H1 (cell line): ENCODE measurements around the gene IRF2BP1. TPM values are rescaled to one million over a fixed set of nuclear protein-coding genes. Genes with fewer than 3 reads are reported as not detected.

Experiments
- CTCF ChIA-PET: fragments of 300-600 bp; sonication (Branson Sonifier 250); formaldehyde crosslinking; loops from one replicate; lab custom pipeline; 2021; ENCODE audit not compliant: partially characterized antibody; lab: Charles Lee
- POLR2A ChIA-PET: fragments of 300-600 bp; sonication (Branson Sonifier 250); formaldehyde crosslinking; loops from one replicate; lab custom pipeline; 2021; ENCODE audit warnings: inconsistent platforms; ENCODE audit not compliant: partially characterized antibody; lab: Charles Lee
- DNase-seq, 2 experiments: peaks; one replicate each; pipeline versions ENCODE4 v3.0.0 to v3.0.0-alpha.2; 2010 to 2022; ENCODE audit warnings: low spot score in 2 of 2, low read depth in 1 of 2, mixed read lengths in 1 of 2
- FAIRE-seq: peaks from 2 replicates; lab custom pipeline; 2011; peaks lifted over from hg19 to GRCh38; lab: Jason Lieb, UNC
- H2AFZ ChIP-seq: 2 replicates; pipeline ENCODE4 v1.8.1; 2012; ENCODE audit warnings: low read length, inconsistent platforms
- H2AK5ac ChIP-seq: 2 replicates; pipeline ENCODE4 v1.6.1; 2013; ENCODE audit warnings: low read depth, low read length
- H2BK120ac ChIP-seq: replicated peaks from 2 replicates; pipeline ENCODE3; 2013; ENCODE audit warnings: low read depth, low read length, inconsistent platforms
- H2BK12ac ChIP-seq: 2 replicates; pipeline ENCODE4 v1.6.1; 2013; ENCODE audit warnings: low read depth, low read length
- H2BK15ac ChIP-seq: 2 replicates; pipeline ENCODE4 v1.6.1; 2013; ENCODE audit warnings: low read length
- H2BK20ac ChIP-seq: 2 replicates; pipeline ENCODE4 v1.6.1; 2013; ENCODE audit warnings: low read length
- H2BK5ac ChIP-seq: 2 replicates; pipeline ENCODE4 v1.6.1; 2013; ENCODE audit warnings: low read depth, low read length
- H3K14ac ChIP-seq: 2 replicates; pipeline ENCODE4 v1.6.1; 2013; ENCODE audit warnings: inconsistent platforms; ENCODE audit not compliant: insufficient read length
- H3K18ac ChIP-seq: 2 replicates; pipeline ENCODE4 v1.6.1; 2013; ENCODE audit warnings: low read length; ENCODE audit errors: extremely low read depth
- H3K23ac ChIP-seq: 2 replicates; pipeline ENCODE4 v1.6.1; 2013; ENCODE audit warnings: inconsistent platforms; ENCODE audit not compliant: insufficient read length
- H3K23me2 ChIP-seq: 2 replicates; pipeline ENCODE4 v1.6.1; 2013; ENCODE audit warnings: low read depth, low read length
- H3K27ac ChIP-seq: 2 replicates; pipeline ENCODE4 v1.6.1; 2011; ENCODE audit warnings: low read depth, low read length, inconsistent platforms
- H3K27me3 ChIP-seq, 4 experiments: replicated peaks in 1 of 4; 1 replicate in 1 of 4; 2 replicates in 3 of 4; pipeline versions ENCODE4 v1.6.1 to v1.8.1; 2011 to 2013; ENCODE audit warnings: low read length in 3 of 4, mild to moderate bottlenecking in 3 of 4, inconsistent platforms in 2 of 4, mixed read lengths in 2 of 4, moderate library complexity in 1 of 4; ENCODE audit not compliant: control insufficient read depth in 3 of 4, insufficient read depth in 3 of 4; ENCODE audit errors: extremely low read depth in 1 of 4
- H3K36me3 ChIP-seq, 4 experiments: 2 replicates each; pipeline versions ENCODE4 v1.6.1 to v1.8.1; 2011 to 2013; ENCODE audit warnings: mild to moderate bottlenecking in 4 of 4, low read length in 3 of 4, moderate library complexity in 2 of 4, control low read depth in 1 of 4, inconsistent platforms in 1 of 4; ENCODE audit not compliant: insufficient read depth in 4 of 4, control insufficient read depth in 2 of 4
- H3K4ac ChIP-seq: replicated peaks from 2 replicates; pipeline ENCODE3; 2013; ENCODE audit warnings: low read length, low read depth, mixed read lengths, inconsistent platforms; ENCODE audit not compliant: insufficient read length
- H3K4me1 ChIP-seq, 4 experiments: replicated peaks in 1 of 4; 1 replicate in 1 of 4; 2 replicates in 3 of 4; pipeline versions ENCODE4 v1.6.1 to v1.8.1; 2011 to 2013; ENCODE audit warnings: low read length in 3 of 4, inconsistent platforms in 2 of 4, mixed read lengths in 1 of 4; ENCODE audit not compliant: insufficient read depth in 4 of 4, control insufficient read depth in 3 of 4
- H3K4me2 ChIP-seq, 2 experiments: 2 replicates each; pipeline versions ENCODE4 v1.6.1 to v1.8.1; 2011 to 2013; ENCODE audit warnings: low read depth in 2 of 2, low read length in 2 of 2, control low read depth in 1 of 2, inconsistent platforms in 1 of 2, mild to moderate bottlenecking in 1 of 2; ENCODE audit not compliant: insufficient read depth in 1 of 2
- H3K4me3 ChIP-seq, 4 experiments: fragments of 200-600, 300-600 bp in 1 of 4; sonication (generic), shearing (Covaris generic), sonication (Bioruptor Twin) in 1 of 4; 2 replicates each; pipeline versions ENCODE4 v1.5.1 to v1.8.1; 2011 to 2016; ENCODE audit warnings: low read length in 4 of 4, low read depth in 3 of 4, control low read depth in 2 of 4, inconsistent platforms in 2 of 4, mild to moderate bottlenecking in 2 of 4, mixed read lengths in 1 of 4, moderate library complexity in 1 of 4; ENCODE audit not compliant: insufficient read depth in 2 of 4; ENCODE audit errors: extremely low read depth in 1 of 4
- H3K56ac ChIP-seq: replicated peaks from 2 replicates; pipeline ENCODE3; 2013; ENCODE audit warnings: low read depth, mild to moderate bottlenecking, mixed read lengths, low read length, inconsistent platforms; ENCODE audit not compliant: insufficient read length
- H3K79me1 ChIP-seq: 2 replicates; pipeline ENCODE4 v1.6.1; 2013; ENCODE audit warnings: low read depth, low read length, control low read depth
- H3K79me2 ChIP-seq, 2 experiments: 2 replicates each; pipeline versions ENCODE4 v1.6.1 to v1.8.1; 2012 to 2013; ENCODE audit warnings: low read length in 2 of 2, mild to moderate bottlenecking in 2 of 2, inconsistent platforms in 1 of 2; ENCODE audit not compliant: insufficient read depth in 2 of 2, control insufficient read depth in 1 of 2
- H3K9ac ChIP-seq, 4 experiments: replicated peaks in 1 of 4; 1 replicate in 1 of 4; 2 replicates in 3 of 4; pipeline versions ENCODE4 v1.6.1 to v1.8.1; 2011 to 2013; ENCODE audit warnings: low read depth in 3 of 4, low read length in 3 of 4, control low read depth in 2 of 4, mild to moderate bottlenecking in 2 of 4, moderate library complexity in 2 of 4, inconsistent platforms in 1 of 4; ENCODE audit errors: extremely low read depth in 1 of 4
- H3K9me3 ChIP-seq, 2 experiments: 2 replicates each; pipeline versions ENCODE4 v1.6.1 to v1.8.1; 2012 to 2013; ENCODE audit warnings: mild to moderate bottlenecking in 2 of 2, moderate library complexity in 2 of 2, control low read depth in 1 of 2, inconsistent platforms in 1 of 2, low read depth in 1 of 2, low read length in 1 of 2, mixed read lengths in 1 of 2; ENCODE audit not compliant: insufficient read depth in 2 of 2
- H4K20me1 ChIP-seq, 2 experiments: replicated peaks in 1 of 2; 2 replicates each; pipeline versions ENCODE3 to v1.8.1; 2011 to 2013; ENCODE audit warnings: inconsistent platforms in 2 of 2, low read length in 2 of 2, mild to moderate bottlenecking in 1 of 2; ENCODE audit not compliant: insufficient read depth in 2 of 2, control insufficient read depth in 1 of 2
- H4K5ac ChIP-seq: 2 replicates; pipeline ENCODE4 v1.6.1; 2013; ENCODE audit warnings: low read length, low read depth, mixed read lengths, inconsistent platforms; ENCODE audit not compliant: insufficient read length
- H4K8ac ChIP-seq: 2 replicates; pipeline ENCODE4 v1.8.0; 2013; ENCODE audit warnings: mild to moderate bottlenecking, moderate library complexity, low read length, inconsistent platforms; ENCODE audit not compliant: insufficient read depth; ENCODE audit errors: extremely low read depth
- H4K91ac ChIP-seq: replicated peaks from 2 replicates; pipeline ENCODE3; 2013; ENCODE audit warnings: low read length, mixed read lengths, inconsistent platforms; ENCODE audit not compliant: insufficient read length
- BCL11A ChIP-seq, 2 experiments: IDR thresholded peaks; one replicate each; pipeline ENCODE4 v1.6.1; 2011; ENCODE audit warnings: low read depth in 2 of 2, low read length in 2 of 2, mild to moderate bottlenecking in 2 of 2
- CEBPB ChIP-seq: IDR thresholded peaks from 2 replicates; pipeline ENCODE4 v1.6.1; 2012; ENCODE audit warnings: low read depth, low read length
- EGR1 ChIP-seq: IDR thresholded peaks from 2 replicates; pipeline ENCODE4 v1.6.1; 2011; ENCODE audit warnings: low read depth, low read length, borderline replicate concordance
- RFX5 ChIP-seq: IDR thresholded peaks from 2 replicates; pipeline ENCODE4 v1.6.1; 2011; ENCODE audit warnings: low read depth, low read length, improper control_type of control experiment, borderline replicate concordance
- SP4 ChIP-seq: IDR thresholded peaks from 2 replicates; pipeline ENCODE4 v1.6.1; 2012; ENCODE audit warnings: low read length, inconsistent platforms
- WGBS, 2 experiments: shearing (Covaris generic) in 1 of 2; methylation state at CpG; one replicate each; pipeline versions ENCODE4 v1.1.6 to v1.1.7; 2013 to 2015; ENCODE audit warnings: low lambda C conversion rate in 2 of 2, mixed read lengths in 2 of 2, inconsistent platforms in 1 of 2, low coverage in 1 of 2, missing lambda C conversion rate in 1 of 2; ENCODE audit not compliant: insufficient replicate concordance in 2 of 2, insufficient coverage in 1 of 2, insufficient read length in 1 of 2; ENCODE audit errors: extremely low coverage in 1 of 2, missing lambda C conversion rate in 1 of 2; 5-methylcytosine and 5-hydroxymethylcytosine counted together
- polyA plus RNA-seq, 7 experiments: library from polyadenylated mRNA; depleted of rRNA in 3 of 7; stranded (reverse) in 5 of 7; unstranded in 2 of 7; fragments of >200 nt in 5 of 7; fragments of 200-250 nt in 2 of 7; gene quantifications; 1 replicate in 5 of 7; 2 replicates in 1 of 7; 4 replicates in 1 of 7; pipeline versions ENCODE4 v1.2.1 to v1.2.3, GENCODE V29; 2011 to 2013; ENCODE audit warnings: missing spikeins in 2 of 7, mixed read lengths in 2 of 7
- total RNA-seq: library from RNA; stranded (reverse); fragmentation: NEBNext Ultra II Directional; extraction: Animal tissue kit (Norgen Biotek cat#: 25700); gene quantifications from 2 replicates; pipeline ENCODE4 v1.2.1, GENCODE V29; 2021

IRF2BP1 gene
- total and polyA plus RNA-seq, 2 of the 8 experiments (the other 6 are each of a cell fraction or from before 2014, with no cell fraction given), result 12.1 to 24.4 TPM

- no peak overlapping the region for H3K4me3 ChIP-seq
- FAIRE-seq (no peak), DNase-seq (no peak)
- H2AFZ ChIP-seq, result no peak overlapping the region
- no peak overlapping the region for H3K56ac ChIP-seq
- no peak overlapping the region for H3K14ac ChIP-seq
- no peak overlapping the region for H2BK5ac ChIP-seq
- CTCF ChIA-PET, result interaction anchor here (1.2 to 3.2 kb wide), 2 partner anchors 15 to 81 kb away, joined by 3 to 15 read pairs; partner anchors contain the start of gene NANOS2
- H4K8ac ChIP-seq, result peak overlapping the region; percentile 37; the same call in 1 of the 2 replicates
- no peak overlapping the region for H3K23ac ChIP-seq
- no peaks in the 10 kb centered on the region for H3K79me2 ChIP-seq
- H3K27ac ChIP-seq, result no peak overlapping the region
- WGBS, 2 experiments, result 70% methylated on average over 2 of the region's 2 CpGs; no CpG with 5 or more reads in 1 of the 2 experiments
- peaks cover 5% of the 10 kb centered on the region; the same call in 1 of the 2 replicates for H3K23me2 ChIP-seq
- H3K18ac ChIP-seq, result no peak overlapping the region
- no peak overlapping the region for H3K9ac ChIP-seq
- no peak overlapping the region for H2BK12ac ChIP-seq
- no peaks in the 10 kb centered on the region for H3K36me3 ChIP-seq
- no peaks in the 10 kb centered on the region; a peak in 1 of 7 replicates for H3K4me1 ChIP-seq
- POLR2A ChIA-PET, result interaction anchor here (0.6 to 0.9 kb wide), 2 partner anchors 12 to 493 kb away, joined by 3 to 4 read pairs; no protein-coding TSS in a partner anchor
- H4K5ac ChIP-seq, result no peak overlapping the region
- no peaks in the 10 kb centered on the region for H3K9me3 ChIP-seq
- H4K20me1 ChIP-seq, result no peaks in the 10 kb centered on the region
- no peak overlapping the region for H2AK5ac ChIP-seq
- H3K4ac ChIP-seq, result no peak overlapping the region
- no peak overlapping the region for H2BK120ac ChIP-seq
- no peak overlapping the region for H4K91ac ChIP-seq
- H2BK20ac ChIP-seq, result no peak overlapping the region
- H3K79me1 ChIP-seq, result no peaks in the 10 kb centered on the region
- peaks cover 1 to 18% (median 8%) of the 10 kb centered on the region in 4 experiments; a peak in 5 of 7 replicates for H3K27me3 ChIP-seq
- no peak overlapping the region for H3K4me2 ChIP-seq
- H2BK15ac ChIP-seq, result no peak overlapping the region
- TF ChIP-seq EGR1 (no peak), BCL11A (IDR thresholded peaks at IDR 0.05; ENCODE audit: low read depth in 2 of 2, low read length in 2 of 2) (no peak), RFX5 (no peak), CEBPB (no peak), SP4 (no peak)
Measured at GRCh38 chr19:45929247-45929646, 43.3 kb upstream of the IRF2BP1 start.
